Kidney (tissue), 14 donors: ENCODE data around the gene MKS1. TPM values are rescaled to one million over a fixed set of nuclear protein-coding genes. Genes with fewer than 3 reads are reported as not detected.

Experiments
- DNase-seq, 5 donors: peaks; one replicate each; pipeline ENCODE4 v3.0.0-alpha.2; 2013 to 2020
- FAIRE-seq: peaks from 2 replicates; lab custom pipeline; 2012; peaks lifted over from hg19 to GRCh38; lab: Jason Lieb, UNC
- H3K27ac ChIP-seq, 2 donors: one replicate each; pipeline ENCODE4 v1.7.0; 2013; ENCODE audit warnings: low read depth in 2 of 2, low read length in 2 of 2, inconsistent platforms in 1 of 2
- H3K27me3 ChIP-seq: one replicate; pipeline ENCODE4 v1.7.1; 2013; ENCODE audit warnings: low read length, inconsistent platforms; ENCODE audit not compliant: control insufficient read depth, insufficient read depth
- H3K36me3 ChIP-seq, 3 donors: one replicate each; pipeline versions ENCODE4 v1.7.0 to v1.7.1; 2013; ENCODE audit warnings: low read length in 3 of 3, control low read depth in 1 of 3, inconsistent platforms in 1 of 3; ENCODE audit not compliant: insufficient read depth in 3 of 3, control insufficient read depth in 2 of 3
- H3K4me1 ChIP-seq, 3 donors: one replicate each; pipeline versions ENCODE4 v1.7.0 to v1.7.1; 2013; ENCODE audit warnings: low read length in 3 of 3, inconsistent platforms in 1 of 3, low read depth in 1 of 3; ENCODE audit not compliant: control insufficient read depth in 2 of 3, insufficient read depth in 2 of 3
- H3K4me3 ChIP-seq, 3 donors: one replicate each; pipeline versions ENCODE4 v1.7.0 to v1.8.1; 2013; ENCODE audit warnings: low read length in 3 of 3, control low read depth in 1 of 3, inconsistent platforms in 1 of 3
- H3K9ac ChIP-seq, 3 donors: one replicate each; pipeline versions ENCODE4 v1.7.0 to v1.7.1; 2013; ENCODE audit warnings: low read length in 3 of 3, control low read depth in 1 of 3, inconsistent platforms in 1 of 3
- H3K9me3 ChIP-seq, 3 donors: one replicate each; pipeline versions ENCODE4 v1.7.0 to v1.7.1; 2013; ENCODE audit warnings: low read length in 3 of 3, control low read depth in 1 of 3, inconsistent platforms in 1 of 3; ENCODE audit not compliant: control insufficient read depth in 2 of 3, insufficient read depth in 1 of 3
- CTCF ChIP-seq: IDR thresholded peaks from 3 replicates; pipeline ENCODE4 v1.5.1; 2012; ENCODE audit warnings: mild to moderate bottlenecking, moderate library complexity, borderline replicate concordance; ENCODE audit not compliant: insufficient read depth; ENCODE audit errors: extremely low read depth
- intact Hi-C: fragments of 100-400 bp; cut with DNase I; formaldehyde crosslinking; loops from one replicate; pipeline ENCODE4 v1.11.1; 2022
- polyA plus RNA-seq: library from polyadenylated mRNA; stranded (reverse); fragments of 350-450 nt; fragmentation: Illumina TruSeq; extraction: RNeasy Lipid Tissue Mini Kit (QIAGEN cat#74804); gene quantifications from one replicate; pipeline ENCODE4 v1.2.3, GENCODE V29; 2014; ENCODE audit warnings: low read depth, low replicate concordance; ENCODE audit not compliant: insufficient read depth
- total RNA-seq: library from RNA; stranded (reverse); fragmentation: NEBNext Ultra II Directional; extraction: Animal tissue kit (Norgen Biotek cat#: 25700); gene quantifications from one replicate; pipeline ENCODE4 v1.2.1, GENCODE V29; 2021
- donor health status: control.
- donor health status: control.
- donor health status: control.
- donor health status: control.
- donor health status: control.
- donor health status: DM: yes; HTN: yes; CAD: no.
- donor health status: Normal renal cell carcinoma (clear cell type).

MKS1 gene
- total and polyA plus RNA-seq, 2 donors from 2014 or later, result 17.2 to 25.6 TPM

GRCh38 chr17:58252141-58252540 is 33.1 kb upstream of the MKS1 start:
- Histone ChIP-seq H3K9ac (no peak overlapping the region), H3K27me3 (peaks cover 7% of the 10 kb centered on the region), H3K36me3 (no peaks in the 10 kb centered on the region), H3K27ac (no peak overlapping the region), H3K4me3 (no peak overlapping the region), H3K4me1 (peaks cover 0 to 2% (median 0%) of the 10 kb centered on the region in 3 donors), H3K9me3 (no peaks in the 10 kb centered on the region)
- FAIRE-seq, result no peak
- no peak for TF ChIP-seq CTCF
- intact Hi-C loops, result no loop called here
- no peak for DNase-seq

GRCh38 chr17:58250344-58251011 is 31.4 kb upstream of the MKS1 start:
- TF ChIP-seq CTCF, result no peak
- no peak overlapping the region for H3K9ac ChIP-seq
- no peak overlapping the region for H3K4me3 ChIP-seq
- peaks cover 7% of the 10 kb centered on the region for H3K27me3 ChIP-seq
- peaks cover 0 to 2% (median 0%) of the 10 kb centered on the region in 3 donors for H3K4me1 ChIP-seq
- DNase-seq (no peak), FAIRE-seq (no peak)
- intact Hi-C loops, result no loop called here
- no peaks in the 10 kb centered on the region for H3K36me3 ChIP-seq
- no peak overlapping the region for H3K27ac ChIP-seq
- H3K9me3 ChIP-seq, result no peaks in the 10 kb centered on the region

- intact Hi-C loops, result no loop called here
- peak overlapping the region in 1 of 3 donors; percentile 19 for H3K9ac ChIP-seq
- H3K36me3 ChIP-seq, result no peaks in the 10 kb centered on the region
- no peaks in the 10 kb centered on the region for H3K9me3 ChIP-seq
- peaks cover 7% of the 10 kb centered on the region for H3K27me3 ChIP-seq
- FAIRE-seq (no peak), DNase-seq (peak; percentile 81 to 85 (median 84))
- H3K4me3 ChIP-seq, result peak overlapping the region in 2 of 3 donors; percentile 33 to 64
- TF ChIP-seq CTCF, result peak; percentile 76
- no peak overlapping the region for H3K27ac ChIP-seq
- peaks cover 0 to 2% (median 0%) of the 10 kb centered on the region in 3 donors for H3K4me1 ChIP-seq
Observed at GRCh38 chr17:58249270-58250133, 30.4 kb upstream of the MKS1 start.
